CD4-positive, alpha-beta T cell treated with Interleukin-17A for 4 hours (primary cell): ENCODE data around the gene COL13A1.

Experiments used
- DNase-seq: peaks from one replicate; pipeline ENCODE4 v3.0.0-alpha.2; 2020; ENCODE audit warnings: mixed read lengths

Gene COL13A1

DNA sequence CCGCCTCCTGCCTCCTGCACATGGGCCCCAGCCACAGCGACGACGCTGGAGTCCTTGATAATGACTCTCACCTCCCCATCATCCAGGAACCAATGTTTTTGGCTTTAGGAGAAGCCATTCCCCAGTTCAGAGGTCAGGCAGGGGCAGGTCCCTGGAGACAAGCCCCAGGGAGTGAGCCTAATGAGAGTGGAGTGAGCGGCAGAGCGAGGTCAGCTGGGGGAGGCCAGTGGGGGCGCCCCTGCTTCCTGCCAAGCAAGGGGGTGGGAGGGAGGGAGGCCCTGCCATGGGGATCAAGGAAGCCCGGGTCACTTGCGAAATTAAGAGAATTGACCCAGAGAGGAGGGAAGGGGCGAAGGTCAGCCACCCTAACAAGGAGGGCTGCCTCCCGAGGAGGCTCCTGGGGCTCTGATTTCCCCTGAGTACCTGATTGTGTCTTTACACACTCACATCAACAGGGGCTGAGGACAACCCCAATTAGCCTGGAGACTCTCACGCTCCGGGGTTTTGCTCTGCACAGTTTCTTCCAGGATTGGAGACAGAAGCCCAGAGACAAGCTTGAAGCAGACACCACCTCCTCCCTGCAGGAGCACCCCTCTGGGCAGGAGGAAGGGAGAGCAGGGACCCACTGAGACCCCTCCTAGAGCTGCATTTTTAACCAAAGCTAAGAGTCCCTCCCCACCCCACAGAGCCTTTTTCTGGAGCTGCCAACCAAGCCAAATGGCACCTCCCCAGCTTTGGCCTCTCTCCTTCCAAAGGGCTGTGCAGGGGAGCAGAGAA is 112.1 kb downstream of the COL13A1 start:
- DNase-seq: no peak

DNA sequence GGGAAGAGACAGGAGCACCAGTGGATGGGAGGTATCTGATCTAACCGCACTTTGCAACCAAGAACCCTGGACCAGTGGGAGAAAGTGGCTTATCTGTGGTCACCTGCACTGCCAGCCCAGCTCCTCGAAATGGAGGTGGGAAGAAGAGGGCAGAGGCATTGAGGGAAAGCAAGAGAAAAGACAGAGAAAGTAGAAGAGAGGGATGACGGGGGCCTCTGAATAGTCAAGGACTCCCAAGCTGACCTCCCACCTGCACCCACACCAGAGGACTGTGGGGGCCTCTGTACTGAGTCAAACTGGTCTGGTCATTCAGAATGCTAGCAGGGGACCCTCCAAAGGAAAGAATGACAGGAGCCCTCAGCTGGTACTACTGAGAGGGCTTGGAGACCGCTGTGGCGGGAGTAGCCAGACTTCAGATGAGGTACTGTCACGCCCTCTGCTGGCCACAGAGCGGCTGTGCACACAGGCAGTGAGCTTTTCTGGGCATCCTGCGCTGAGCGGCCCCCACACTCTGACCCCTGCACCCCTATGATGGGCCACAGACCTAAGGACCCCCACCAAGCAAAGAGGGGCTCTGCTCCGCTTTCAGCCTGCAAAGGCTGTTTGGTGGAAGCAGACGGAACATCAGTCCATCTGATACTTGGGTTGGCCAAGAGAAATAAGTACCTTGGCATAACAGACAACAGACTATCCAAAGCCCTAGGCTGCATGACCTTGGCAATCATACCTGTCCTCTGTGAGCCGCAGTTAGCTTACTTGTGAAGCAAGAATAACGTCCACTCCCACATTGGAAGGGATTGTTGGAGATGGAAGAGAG is 112.9 kb downstream of the COL13A1 start:
- peak; percentile 51 for DNase-seq

DNA sequence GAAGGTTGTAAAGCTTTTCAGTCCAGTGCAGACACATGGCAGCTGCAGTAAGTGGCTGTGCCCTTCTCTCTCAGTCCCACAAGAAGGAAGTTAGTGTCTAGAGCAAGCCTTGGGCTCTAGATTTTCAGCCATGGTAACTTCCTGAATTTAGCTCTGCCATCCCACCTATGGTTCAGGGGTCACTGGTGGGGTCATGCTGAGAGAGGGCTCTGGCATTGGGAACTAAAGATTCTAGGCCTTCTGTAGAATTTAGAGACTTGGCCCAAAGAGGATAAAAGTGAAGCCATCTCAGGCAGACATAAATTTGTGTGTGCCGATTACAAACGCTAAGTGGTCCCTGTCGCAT is 113.5 kb downstream of the COL13A1 start:
- DNase-seq: no peak

DNA sequence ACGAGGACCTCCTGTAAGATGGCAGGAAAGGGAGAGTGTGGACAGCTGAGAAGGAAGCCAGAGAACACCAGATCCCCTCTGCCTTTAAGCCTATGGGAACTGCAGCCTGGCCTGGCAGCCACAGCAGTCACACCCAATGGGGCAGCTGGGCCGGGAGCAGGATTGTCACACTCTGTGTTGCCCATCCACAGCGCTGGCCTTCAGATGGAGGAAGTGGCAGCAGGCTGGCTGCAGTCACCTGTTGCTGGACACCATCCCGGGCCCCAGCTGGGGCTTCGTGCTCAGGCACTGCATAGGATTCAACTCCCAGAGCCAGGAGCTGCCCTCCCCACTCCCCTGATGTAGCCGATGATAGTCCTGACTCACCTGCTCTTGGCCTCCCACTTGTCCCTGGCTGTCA is 114.4 kb downstream of the COL13A1 start:
- DNase-seq: no peak

DNA sequence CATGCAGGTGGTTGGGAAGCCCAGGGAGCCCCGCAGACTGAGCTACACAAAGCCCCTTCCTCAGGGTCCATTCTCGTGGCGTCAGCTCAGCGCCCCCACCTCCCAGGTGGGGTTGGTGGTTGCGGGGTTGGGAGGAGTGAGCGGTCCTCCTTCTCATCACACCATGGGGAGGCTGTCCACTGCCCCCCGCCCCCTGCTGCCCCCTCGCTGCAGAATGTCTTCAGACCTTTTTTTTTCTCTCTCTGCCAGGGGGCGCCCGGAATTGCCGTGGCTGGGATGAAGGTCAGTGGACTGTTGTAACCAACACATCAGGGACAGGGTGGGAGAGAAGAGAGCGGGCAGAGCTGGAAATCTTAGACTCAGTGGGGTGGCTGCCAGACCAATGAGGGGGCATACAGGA is 116.3 kb downstream of the COL13A1 start:
- DNase-seq: no peak

DNA sequence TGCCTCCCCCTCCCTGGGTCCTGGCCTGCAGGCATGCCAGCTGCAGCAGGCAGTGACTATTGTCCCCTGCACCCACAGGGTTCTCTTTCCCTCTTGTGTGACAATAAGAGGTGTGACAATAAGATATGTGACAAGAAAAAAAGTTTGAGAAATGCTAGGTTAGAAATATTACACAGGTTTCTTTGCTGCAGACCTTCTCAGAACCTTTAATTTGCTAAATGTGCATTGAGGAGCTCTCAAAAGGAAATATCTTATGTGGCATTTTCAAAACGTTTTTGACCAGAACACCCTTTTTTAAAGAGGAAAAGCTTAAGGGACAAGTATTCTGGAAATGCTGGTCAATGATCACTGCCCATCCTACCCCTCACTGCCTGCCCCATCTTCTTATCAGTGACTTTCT is 117.5 kb downstream of the COL13A1 start:
- DNase-seq: no peak

DNA sequence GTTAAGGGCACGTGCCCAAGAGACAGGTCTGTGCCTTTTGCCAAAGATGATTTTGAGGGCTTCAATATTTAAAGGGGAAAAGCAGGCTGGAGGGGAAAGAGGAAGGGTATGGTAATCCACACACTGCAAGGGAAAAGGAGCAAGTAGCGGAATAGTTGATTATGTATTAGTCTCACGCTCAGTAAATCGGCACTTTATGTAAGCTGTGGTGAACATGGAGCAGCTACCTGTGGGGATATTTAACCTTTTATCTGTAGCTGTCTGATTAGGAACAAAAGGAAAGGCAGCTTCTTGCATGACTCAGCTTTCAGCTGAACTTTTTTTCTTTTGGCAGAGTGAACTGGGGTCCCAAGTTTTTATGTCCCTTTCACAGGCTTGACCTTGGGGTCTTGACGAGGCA is 123.4 kb downstream of the COL13A1 start:
- DNase-seq: no peak

DNA sequence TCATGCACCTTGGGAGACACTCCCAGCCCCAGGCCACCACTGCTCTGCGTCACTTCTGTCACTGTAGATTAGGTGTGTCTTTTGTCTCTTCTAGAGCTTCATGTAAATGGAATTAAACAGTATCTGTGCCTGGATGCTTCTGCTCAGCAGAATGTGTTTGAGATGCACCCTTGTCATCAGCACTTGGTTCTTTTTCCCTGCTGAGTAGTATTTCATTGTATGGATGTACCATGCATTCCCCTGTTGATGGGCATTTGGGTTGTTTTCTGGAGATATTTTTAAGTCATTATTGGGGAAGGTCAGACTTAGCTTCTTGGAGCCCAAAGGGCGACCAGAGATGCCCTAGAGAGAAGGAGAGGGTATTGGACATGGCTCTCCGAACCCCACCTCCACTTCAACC is 126.6 kb downstream of the COL13A1 start:
- DNase-seq: no peak

DNA sequence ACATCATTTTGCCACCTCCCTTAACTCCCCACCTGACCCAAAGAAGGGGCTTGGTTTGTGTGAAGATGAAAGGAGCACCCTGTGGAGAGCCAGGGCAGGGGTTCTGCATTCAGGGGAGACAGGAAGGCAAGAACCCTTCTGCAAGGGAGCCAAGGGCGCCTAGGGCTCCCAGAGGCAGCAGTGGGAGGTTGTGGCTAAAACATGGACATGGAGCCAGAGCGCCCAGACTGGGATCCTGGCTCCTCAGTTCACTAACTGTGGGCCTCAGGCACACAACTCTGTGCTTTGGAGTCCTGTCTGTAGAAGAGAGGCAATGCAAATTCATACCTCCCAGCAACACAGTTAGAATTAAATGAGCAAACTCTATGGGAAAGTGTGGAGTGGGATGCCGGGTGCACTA is 127.9 kb downstream of the COL13A1 start:
- DNase-seq: no peak

DNA sequence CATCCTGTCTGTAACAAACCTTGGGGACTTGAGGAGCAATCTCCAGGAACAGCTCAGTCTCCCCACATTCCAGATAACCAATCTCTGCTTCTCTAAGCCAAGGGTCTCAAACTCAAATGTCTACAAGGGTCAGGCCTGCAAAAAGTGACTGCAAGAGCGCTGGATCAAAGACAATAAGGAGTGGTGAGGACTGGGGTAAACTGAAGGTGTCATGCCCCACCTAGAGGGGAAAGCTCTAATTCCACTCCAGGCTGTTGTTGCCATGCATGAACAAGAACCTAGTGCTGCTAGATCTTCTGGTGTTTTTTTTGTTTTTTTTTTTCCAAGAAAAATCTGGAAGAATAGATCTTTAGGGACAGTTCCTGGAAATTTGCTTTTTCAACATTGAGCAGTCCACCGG is 133.1 kb downstream of the COL13A1 start:
- no peak for DNase-seq

DNA sequence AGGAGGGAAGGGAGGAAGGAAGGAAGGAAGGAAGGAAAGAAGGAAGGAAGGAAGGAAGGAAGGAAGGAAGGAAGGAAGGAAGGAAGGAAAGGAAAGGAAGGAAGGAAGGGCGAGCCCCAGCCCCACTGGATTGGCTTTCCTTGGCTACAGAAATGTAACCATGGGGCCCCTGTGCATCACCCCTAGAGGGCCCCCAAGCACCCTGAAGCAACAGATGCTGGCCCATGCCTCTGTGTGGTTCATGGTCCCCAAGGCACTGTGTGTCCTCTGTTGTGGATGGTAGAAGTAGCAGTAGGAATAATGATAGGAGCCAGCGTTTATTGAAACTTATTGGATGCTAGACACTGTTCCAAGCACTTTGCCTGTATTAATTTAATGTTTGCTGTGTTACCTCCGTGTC is 134.4 kb downstream of the COL13A1 start:
- no peak for DNase-seq

DNA sequence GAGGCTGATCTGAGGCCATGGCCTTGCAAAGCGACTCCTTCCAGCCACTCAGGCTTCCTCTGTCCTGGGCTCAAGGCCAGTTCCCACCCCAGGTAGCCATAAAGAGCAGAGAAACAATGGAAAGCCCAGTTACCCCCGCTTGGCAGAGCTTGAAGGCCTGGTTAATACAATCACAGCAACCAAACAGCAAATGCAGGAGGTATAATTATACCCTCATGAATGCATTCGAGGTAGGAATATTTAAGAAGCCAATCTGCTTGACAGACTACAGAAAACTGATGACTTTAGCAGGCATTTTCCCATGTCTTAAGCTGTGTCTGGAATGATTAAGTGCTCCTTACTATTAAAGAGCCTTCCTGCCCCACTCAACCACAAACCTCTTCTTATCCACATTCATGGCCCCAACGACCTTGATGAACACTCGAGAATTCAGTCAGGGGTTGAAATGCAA is 136.9 kb downstream of the COL13A1 start:
- no peak for DNase-seq

DNA sequence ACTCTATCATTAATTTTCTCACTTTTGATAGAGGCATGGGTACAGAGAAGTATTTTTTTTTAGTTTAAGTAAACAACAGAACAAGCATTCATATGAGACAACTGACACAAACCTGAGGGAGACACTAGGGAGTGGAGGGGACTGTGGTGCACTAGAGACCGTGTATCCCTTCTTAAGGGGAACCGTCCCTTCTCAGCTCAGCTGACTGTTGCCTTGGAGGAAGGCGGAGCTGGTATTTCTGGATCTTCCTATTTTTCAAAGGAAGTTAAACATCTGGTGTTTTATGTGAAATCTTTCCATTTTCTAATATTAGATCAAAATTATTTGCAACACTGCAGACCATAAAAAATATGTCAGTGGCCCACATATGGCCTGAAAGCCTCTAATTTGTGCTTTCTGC is 137.4 kb downstream of the COL13A1 start:
- no peak for DNase-seq

DNA sequence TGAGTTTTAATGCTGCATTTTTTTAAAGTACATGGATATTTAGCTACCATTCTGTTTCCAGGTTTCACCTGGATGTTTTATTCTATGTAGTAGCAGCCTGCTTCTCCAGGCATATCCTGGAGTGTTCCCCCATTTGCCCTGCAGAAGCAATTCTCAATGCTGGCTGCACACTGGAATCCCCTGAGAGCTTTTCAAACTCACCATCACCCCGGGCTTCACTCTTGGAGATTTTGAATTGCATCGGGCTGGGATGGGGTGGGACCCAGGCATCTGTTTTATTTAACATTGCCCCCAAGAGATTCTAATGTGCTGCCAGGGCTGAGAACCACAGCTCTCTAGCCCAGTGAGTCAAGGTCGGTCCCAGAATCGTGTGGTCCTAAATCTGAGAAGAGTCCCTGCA is 137.8 kb downstream of the COL13A1 start:
- no peak for DNase-seq

DNA sequence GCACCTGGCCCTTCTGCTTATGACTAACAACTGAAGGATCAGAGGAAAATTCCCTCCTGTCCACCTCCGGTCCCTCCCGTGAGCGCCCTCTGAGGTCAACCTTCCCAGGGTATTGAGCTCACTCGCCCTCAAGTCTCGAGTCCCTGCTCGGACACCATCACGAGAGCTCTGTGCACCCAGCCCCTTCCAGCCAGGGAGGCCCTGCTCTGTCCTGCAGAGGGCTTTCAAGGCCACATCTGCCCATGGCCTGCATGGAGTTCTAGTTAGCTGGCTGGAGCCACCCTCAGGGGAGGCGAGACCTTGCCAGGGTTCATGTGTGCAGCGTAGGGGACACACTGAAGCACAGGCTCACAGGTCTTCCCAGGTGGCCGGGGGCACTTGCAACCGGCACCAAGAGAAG is 140.0 kb downstream of the COL13A1 start:
- DNase-seq: no peak

DNA sequence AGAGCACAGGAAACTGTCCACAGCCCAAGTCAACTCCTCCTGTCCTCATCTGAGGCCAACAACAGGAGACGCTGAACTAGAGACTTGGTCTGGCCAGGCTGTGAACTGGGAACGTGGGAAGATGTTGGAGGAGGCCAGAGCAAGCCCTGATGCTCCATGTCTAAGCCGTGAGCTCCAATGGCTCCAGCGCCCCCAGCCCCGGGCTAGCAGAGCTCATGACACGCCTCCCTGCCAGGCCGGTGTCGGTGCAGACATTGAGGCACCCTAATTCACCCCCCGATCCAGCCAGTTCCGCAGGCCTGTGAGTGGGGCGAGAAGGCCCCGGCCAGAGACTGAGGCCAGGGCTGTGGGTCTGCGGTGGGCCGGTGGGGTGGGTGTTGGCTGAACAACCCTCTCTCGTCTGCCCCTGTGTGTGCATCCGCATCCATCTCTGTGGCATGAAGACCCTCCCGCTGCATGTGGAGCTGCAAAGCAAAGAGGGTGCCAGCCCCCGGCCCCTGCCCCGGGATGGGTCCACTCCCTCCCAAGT is 141.7 kb downstream of the COL13A1 start:
- DNase-seq: no peak

DNA sequence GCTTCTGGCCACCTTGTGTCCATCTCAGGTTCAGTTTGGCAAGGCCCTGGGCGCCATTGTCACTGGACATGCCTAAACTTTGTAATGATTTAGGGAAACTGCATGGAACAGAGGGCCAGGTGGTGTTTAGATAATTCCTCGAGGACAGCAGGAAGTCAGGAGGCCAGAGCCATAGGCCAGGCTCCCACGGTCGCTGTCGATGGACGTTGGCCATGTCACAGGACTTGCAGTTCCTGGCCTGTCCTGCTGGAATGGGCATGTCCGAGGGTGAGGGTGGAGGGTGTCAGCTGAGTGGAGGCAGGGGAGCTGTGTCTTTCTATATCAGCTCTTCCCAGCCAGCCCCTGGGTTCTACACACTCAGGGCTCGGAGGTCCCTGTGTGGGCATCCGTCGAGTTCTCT is 143.1 kb downstream of the COL13A1 start:
- DNase-seq: no peak

DNA sequence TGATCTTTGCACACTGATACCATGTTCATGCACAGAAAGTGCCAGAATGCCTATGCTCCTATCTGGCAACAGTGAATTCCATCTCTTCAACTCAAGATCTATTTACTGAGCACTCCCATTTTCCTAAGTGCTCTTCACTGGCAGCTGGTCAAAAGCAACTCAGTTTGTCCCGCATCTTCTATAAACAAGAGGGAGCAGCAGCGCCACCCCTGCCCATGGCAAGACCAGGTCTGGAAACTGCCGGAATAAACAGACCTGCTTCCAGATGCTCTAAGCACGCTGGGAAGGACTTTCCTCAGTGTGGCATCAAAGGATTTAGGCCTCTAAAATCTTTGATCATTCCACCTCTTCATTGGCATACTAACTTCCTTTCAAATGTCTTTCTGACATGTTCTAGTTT is 146.6 kb downstream of the COL13A1 start:
- no peak for DNase-seq

DNA sequence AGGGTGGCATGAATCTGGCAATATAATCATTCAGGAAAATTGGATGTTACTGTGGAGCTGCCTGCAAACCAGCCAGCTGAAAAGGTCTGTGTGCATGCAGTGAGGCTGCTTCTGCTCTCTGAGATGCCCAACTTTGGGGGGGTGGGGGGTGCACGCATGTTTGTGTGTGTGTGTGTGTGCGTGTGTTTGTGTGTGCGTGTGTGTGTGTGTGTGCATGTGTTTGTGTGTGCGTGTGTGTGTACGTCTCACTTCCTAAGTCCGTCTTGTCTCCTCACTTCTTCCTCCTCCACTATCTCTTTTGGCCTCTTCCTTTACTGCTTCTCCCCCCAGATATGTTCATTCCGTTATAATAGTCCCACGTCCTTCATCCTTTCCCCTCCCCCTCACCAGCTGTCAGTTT is 148.1 kb downstream of the COL13A1 start:
- DNase-seq: no peak

DNA sequence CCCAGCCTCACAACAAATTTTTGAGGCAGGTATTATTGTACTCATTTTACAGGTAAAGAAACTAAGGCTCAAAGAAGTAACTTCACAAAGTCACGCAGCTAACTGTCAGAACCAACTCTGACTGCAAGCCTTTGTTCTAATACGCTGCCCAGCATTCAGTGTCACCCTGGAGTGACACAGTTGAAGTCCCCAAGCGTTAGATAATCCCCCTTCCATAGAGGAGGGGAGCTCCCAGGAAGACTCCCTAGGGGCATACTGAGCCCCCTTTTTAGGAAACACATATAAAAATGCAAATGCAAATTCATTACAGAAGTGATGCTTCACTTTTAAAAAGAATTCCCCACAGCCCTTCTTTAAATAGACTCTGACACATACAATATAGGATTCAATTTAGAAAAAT is 150.0 kb downstream of the COL13A1 start:
- no peak for DNase-seq

DNA sequence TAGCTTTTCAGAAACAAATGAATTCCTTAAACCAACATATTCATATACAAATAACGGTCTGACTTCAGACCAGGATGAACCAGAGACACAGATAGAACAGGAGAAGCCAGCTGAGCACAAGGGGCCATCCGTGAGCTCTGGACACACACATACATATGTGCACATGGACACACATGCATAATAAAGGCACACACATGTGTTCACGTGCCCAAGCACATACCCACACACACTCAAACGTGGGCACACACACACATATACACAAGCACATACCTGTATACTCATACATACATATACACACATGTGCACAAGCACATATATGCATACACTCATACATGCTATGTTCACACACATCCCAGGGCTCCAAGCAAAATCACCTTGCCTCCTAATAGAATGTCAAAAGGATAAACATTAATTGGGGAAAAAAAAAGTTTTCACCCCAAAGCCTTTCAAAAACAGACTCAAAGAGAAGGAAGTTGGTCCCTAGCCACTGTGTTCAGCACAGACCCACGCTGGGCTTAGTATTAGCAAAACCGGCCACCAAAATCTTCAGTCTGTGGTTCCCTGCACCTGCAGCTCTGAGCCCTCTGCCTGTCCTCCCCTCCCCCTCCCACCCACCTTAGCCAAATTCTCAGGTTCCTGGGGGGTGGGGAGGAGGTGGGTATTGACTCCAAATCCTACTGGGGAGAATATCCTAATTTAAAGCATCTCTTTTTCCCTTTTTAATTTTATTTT is 150.5 kb downstream of the COL13A1 start:
- DNase-seq: no peak

DNA sequence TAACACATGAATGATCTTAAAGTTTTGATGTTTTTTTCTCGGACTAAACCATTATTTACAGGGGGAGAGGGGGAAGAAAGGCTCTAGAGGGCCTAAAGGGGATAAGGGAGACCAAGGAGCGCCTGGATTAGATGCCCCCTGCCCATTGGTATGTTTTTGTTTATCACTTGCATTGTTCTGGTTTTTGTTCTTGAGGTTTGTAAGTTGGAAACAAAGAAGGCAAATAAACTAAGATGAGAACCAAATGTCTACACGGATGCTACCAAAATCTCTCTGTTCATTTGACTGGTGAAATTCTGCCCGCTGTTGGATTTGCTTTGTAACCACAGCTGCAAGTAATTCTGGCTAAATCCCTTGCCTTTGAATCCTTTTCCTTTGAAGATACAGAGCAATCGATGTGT is 151.1 kb downstream of the COL13A1 start:
- DNase-seq: no peak

DNA sequence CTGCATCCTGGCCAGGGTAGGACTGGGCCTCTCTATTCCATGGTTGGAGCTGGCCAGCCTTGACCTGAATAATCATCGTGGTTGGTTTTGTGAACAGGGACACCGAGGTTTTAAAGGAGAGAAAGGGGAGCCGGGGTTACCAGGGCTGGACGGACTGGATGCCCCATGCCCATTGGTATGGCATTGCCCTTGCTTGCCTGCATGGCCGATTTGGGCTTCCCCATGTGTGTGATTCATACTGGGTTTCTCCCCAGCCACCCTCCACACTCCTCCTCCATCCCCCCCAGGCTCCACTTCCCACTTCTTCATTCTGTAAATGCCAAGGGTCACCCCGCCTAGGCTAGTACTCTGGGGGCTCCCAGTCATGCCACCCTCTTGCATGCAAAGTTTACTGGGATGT is 152.1 kb downstream of the COL13A1 start:
- no peak for DNase-seq
